HS-27A (cell line): ENCODE data around the gene TTLL8.

Source experiments
- DNase-seq: peaks from one replicate; pipeline ENCODE4 v3.0.0-alpha.2; 2012; ENCODE audit warnings: low read depth, missing footprints

TTLL8 gene

DNA sequence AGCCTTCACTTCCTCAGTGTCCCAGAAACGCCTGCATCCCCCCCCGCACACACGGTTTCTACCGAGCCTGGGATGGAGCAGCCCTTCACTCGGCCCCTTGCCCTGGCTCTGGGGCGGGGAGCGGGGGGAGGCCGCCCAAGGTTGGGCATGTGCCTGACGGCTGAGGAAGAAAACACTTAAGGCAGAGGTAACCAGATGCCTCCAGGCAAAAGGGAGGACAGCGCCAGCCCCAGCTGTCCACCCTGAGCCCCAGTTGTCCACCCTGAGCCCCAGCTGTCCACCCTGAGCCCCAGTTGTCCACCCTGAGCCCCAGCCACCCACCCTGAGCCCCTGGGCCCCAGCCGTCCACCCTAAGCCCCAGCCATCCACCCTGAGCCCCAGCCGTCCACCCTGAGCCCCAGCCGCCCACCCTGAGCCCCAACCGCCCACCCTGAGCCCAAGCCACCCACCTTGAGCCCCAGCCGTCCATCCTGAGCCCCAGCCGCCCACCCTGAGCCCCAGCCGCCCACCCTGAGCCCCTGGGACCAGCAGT, 3.8 kb upstream of the TTLL8 start:
- DNase-seq = no peak

DNA sequence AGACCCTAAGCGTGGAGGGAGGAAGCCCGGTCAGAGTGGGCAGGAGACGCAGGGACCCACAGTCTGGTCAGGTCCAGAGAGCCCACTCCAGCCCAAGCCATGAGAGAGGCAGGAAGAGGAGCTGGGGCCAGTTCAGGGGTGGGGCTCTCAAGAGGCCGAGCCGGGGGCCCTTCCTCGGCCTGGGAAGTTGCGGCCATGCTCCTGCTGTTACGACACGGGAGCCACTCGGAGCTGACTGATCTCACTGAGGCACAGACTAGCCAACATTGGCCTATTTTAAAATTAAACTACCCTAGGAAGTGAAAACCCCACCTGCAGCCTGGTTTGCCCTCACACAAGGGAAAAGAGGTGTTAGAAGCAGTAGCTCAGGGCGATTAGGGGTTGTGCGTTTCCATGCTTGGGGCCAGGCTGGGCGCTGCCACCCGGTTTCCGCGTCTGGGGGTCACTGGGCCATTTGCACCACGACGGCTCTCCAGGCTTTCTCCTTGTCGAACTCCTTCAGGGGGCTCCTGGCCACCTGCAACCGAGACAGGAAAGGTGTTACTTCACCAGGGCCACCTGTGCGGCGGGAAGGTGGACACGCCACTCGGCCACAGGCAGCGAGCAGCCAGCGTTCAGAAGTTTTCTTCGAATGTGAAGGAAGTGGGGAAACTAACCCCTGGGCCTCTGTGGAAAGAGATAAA, 3.2 kb upstream of the TTLL8 start:
- no peak for DNase-seq

DNA sequence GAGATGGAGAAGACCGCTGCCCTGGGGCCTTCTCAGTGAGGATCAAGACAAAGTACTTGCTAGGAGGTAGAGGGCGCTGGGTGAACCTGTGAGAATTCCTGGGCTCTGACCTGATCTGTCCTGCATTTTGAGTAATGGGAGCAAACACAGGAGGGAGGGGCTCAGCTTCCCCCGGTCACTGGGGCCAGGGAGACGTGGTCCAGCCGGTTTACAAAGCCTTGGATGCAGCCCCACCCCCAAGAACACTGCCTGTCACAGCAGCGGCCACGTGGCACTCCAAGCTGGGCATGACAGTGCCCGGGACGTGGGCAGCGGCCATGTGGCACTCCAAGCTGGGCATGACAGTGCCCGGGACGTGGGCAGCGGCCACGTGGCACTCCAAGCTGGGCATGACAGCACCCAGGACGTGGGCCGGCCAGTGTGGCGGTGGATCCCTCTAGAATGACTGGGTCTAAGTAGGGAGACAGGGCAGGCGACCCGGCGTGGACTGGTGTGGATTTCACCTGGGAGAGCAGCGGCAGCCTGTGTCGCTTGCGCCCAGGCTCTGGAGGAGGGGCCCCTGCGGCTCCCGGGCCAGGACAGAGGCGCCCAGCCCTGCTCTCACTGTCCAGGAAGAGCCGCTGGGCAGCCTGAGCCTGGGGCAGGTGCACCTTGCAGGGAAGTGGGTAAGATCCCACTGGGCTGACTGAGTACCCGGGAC, 2.5 kb upstream of the TTLL8 start:
- DNase-seq = no peak

DNA sequence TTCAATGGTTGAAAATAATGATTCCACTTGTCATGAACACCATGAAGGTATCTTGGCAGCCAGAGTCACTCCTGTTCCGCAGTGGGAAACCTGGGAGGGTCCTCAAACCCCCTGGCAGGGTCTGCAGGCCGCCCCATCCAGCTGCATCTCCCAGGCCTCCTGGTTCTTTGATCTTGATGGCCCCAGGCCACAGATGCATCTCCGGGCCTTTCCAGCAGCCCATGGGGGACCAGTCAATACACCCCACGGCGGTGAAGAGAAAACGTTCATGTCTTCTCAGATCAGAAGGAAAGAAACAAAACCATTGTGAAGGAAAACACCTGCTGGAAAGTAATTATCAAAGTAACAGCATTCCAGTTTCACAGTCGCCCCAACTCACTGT, 1.8 kb upstream of the TTLL8 start:
- no peak for DNase-seq

DNA sequence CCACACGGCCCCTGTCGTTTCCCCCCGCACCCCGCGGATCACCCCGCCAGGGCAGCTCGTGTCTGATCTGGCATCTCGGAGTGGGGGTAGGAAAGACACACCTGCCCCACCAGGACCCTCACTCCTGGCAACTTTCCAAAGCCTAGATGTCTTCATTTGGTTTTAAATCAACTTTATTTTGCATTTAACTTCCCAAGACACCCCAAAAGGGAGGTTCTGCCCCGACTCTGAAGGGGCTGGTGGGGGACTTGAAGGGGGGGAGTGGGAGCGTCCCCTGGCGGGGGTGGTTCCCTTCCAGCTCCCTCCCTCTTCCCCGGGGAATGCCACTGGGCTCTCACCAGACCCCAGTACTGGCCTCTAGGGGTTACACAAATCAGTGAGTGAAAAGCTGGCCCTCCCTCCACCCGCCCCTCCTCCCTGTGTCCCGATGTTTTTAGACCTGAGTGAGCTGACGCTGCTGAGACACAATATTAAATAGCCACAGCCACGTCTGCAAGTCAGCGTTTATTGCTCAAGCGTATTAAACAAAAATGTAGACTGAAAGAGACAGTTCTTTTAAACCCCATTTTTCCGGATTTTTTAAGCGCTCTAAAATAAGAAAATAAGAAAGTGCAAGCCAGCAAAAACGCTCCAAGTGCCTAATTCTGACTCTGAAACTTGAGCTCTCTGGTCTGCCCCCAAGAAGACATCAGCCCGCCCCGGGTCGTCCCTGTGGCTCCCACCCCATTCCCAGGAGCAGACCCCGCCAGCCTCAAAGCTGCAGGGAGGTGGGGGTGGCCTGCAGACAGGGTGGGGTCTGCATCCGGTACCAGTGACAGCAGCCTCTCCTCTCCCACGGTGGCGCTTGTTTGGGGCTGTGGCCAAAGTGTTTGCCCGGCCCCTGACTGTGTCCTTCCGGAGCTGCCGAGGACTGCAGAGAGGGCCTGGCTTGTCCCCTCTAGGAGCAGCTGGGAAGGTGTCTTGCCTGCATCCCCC, 1.1 kb upstream of the TTLL8 start:
- no peak for DNase-seq

DNA sequence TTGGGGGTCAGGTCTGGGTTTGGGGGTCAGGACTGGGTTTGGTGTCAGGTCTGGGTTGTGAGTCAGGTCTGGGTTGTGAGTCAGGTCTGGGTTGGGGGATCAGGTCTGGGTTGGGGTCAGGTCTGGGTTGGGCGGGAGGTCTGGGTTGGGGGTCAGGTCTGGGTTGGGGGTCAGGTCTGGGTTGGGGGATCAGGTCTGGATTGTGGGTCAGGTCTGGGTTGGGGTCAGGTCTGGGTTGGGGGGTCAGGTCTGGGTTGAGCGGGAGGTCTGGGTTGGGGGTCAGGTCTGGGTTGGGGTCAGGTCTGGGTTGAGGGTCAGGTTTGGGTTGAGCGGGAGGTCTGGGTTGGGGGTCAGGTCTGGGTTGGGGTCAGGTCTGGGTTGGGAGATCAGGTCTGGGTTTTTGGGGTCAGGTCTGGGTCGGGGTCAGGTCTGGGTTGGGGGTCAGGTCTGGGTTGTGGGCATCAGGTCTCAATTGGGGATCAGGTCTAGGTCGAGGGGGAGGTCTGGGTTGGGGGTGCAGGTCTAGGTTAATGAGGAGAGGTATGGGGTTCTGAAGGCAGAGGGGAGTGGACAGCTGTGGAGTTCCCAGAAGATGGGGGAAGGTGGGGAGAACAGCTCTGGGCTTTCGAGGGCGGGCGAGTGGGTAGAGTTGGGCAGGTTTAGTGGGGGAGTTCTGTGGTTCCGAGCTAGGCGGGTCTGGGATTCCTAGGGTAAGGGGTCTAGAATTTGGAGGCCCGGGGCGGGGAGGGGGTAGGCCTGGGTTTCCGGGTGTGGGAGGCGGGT, 629 bp downstream of the TTLL8 start:
- DNase-seq = no peak

DNA sequence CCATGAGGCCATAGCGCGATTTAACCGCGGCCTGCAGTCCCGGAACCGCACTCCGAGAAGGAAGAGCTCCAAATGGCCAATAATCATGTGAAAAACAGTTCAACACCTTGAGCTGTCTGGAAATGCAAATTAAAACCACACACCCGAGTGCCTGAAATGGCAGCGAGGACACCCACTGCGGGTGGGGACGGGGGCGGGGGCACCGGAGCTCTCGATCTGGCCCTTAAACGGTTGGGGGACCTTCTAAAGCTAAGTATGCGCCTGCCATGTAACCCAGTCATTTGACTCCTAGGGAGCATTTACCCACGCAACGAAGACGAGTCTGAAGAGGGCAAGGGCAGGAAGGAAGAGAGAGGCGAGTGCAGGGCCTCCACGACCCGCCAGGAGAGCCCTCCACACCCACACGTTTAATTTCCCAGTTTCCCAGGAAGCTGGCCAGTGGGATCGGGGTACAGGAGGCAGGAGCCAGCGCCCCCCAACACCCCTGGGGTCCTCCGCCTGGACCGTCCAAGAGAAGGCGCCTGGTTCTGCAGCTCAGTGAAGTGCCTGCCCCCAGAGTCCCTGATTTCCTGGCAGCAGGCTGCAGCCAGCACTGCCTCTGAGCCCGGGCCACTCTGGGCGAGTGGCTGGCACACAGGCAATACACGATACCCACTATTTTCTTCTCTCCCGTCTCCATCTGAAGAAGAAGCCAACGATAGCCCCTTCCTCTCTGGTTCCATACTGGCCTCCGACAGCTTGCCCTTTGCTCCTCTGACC, 1.7 kb downstream of the TTLL8 start:
- no peak for DNase-seq

DNA sequence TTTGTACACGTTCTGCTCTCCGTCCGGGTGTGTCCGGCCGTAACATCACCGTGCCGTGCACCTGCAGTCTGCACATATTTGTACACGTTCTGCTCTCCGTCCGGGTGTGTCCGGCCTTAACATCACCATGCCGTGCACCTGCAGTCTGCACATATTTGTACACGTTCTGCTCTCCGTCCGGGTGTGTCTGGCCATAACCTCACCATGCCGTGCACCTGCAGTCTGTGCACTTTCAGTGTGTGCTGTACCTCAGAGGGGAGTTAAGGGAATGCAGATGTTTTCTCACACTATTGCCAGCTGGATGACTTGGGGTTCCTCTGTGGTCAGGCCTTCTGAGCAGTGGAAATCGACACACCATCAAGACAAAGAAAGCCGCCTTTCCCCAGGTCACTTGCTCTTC, 4.2 kb downstream of the TTLL8 start:
- no peak for DNase-seq

DNA sequence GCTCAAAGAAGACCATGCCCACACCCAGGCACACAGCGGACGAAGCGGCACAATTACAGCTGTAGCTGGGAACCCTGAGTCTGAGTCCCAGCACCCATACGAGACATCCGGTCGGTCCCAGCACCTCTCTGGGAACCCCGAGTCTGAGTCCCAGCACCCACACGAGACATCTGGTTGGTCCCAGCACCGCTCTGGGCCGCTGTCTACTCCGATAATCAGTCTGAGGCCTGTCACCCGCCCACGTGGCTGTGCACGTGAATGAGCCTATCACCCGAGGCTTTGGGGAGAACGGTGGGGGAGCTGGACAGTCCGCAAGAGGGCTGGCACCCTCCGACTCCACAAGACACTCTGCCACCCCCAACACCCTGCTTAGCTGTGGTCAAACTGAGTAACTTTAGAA, 6.2 kb downstream of the TTLL8 start:
- no peak for DNase-seq

DNA sequence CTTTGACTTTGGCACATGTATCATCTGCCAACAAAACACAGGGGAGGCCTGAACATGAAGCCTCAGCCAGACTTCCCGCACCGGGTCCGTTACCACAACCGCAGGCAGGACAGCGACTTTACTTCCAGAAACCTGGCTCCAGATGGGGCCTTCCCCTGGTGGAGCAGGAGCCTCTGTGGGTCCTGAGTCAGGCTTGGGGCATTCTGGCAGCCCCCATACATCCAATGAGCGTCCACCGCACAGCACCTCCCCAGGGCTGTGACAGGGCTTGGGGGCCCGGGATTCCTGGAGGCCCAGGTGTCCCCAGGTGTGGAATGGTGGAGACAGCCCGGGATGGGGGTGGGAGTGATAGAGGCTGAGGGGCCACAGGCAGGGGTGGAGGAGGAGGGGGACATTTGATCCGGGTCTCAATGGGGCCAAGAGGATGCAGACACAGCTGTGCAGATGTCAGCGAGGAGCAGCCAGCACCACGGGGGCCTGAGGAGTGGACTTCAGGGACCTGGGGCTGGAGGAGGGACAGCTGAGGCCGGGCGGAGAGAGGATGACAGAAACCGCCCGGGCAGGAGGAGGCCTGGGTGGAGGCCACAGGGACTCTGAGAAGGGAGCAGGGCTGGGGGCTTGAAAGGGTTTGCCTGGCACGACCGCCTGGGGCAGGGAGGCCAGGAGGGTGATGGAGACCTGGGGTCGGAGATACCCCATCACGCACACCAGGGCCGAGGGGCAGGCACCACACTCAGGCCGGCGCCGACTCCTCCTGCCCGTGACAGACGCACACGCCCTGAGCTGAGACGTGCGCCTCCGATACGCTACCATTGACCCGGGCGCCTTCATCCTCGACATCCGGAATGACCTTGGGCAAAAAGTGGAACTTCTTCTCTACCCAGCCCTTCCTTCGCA, 8.6 kb downstream of the TTLL8 start:
- DNase-seq = no peak

DNA sequence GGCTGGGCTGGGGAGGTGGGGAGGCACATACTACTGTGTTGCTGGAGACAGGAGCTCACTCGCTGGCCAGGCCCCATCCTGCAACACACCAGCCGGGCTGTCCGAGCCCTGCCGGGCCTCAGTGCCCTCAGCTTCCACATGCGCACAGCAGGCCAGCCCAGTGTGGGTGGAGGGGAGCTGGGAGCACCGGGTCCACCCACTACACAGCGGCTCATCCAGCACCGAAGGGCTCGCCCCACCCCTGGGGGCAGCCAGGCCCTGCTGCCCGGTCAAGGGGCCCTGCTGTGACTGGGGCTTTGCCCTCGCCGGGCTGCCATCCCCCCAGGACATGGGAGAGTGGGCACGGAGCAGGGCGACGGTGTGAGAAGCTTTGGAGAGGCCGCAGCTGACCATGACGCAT, 9.3 kb downstream of the TTLL8 start:
- no peak for DNase-seq

DNA sequence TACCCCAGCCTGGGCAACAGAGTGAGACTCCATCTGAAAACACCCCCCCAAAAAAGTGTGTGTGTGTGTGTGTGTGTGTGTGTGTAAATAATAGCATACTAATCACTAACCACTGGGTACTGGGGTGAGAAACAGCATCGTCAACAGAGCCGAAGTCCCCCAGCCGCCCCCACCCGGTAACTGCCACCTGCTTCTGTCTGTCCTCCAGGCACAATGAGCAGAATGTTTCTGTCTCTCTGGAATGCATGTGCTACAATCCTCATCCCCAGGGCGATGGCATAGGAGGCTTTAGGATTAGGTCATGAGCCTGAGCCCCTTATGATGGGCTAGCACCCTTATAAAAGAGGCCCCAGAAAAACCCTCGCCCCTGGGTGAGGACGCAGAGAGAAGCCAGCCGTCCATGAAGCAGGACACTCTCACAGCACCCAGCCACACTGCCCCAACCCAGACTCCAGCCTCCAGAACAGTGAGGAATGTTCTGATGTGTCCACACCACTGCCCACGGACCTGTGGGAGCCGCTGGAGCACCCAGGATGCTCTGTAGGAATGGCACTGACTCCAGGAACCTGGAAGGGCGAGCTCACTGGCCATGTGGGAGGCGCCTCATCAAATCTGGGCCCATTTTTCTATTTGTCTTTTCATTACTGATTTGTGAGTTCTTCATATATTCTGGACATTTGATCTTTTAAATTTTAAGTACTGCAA, 9.9 kb downstream of the TTLL8 start:
- no peak for DNase-seq

DNA sequence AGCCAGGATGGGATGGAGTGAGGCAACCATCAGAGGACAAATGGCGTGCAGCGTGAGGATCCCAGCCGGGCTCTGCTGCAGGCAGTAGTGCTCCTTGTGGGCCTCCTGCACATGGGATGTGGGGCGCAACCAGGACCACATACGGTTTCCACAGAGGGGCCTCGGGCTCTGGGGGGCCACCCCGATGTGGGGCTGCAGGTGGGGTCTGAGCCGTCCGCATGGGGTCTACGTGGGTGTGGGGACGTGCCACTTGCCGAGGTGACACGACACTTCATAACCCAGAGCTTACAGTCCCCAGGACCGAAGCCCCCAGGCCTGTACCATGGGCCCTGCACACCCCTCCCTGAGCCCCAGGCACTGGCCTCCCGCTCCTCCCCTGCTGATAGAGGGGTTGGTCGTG, 10.8 kb downstream of the TTLL8 start:
- no peak for DNase-seq

DNA sequence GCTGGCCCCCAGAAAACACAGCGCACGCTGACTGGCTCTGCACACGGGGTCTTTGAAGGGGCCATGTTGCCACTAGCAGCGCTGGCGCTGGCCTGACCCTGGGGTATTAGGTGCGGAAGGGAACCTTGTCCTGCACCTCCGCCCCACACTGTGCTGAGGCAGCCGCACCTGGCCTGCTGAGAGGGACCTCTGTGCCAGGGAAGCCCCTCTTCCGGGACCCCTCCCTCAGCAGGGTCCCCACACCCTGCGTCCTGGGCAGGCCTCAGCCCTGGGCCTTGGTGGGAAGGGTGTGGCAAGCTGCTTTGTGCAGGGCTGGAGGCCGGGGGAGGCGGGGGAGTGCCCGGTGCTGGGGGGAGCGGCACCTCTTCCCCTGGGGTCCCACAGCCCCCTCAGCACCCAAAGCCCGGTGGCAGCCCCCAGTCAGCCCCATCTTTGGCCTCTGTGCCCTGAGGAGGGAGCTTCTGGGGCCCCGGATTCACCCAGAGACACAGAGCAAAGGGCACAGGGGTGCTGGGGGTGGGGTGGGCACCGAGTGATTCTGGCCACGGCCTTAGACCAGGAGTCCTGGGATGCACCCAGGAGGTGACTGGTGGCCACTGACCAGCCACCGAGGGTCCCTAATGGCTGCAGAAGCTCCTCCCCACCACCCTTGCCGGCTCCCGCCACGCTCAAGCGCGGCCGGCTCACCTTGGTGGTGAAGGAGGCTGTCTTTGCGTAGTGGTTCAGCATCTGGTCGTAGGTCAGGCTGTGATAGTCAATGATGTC, 11.4 kb downstream of the TTLL8 start:
- DNase-seq = no peak

DNA sequence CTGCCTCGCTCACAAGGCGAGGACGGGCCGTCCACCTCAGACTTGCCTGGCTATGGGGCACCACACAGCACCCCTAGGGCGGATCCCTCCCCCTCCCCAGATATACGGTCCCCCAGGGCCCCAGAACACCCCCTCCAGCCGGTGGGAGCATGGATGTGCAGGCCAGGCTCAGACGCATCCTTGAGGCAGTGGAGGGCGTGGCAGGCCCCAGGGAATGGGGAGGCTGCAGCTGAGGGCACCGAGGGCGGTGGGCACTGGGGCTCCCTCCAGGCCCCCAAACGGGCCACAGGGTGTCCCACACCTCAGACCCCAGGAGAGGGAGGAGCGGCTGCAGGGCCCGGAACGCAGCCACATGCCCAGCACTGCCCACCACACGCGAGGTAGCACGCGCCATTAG, 12.1 kb downstream of the TTLL8 start:
- DNase-seq = no peak

DNA sequence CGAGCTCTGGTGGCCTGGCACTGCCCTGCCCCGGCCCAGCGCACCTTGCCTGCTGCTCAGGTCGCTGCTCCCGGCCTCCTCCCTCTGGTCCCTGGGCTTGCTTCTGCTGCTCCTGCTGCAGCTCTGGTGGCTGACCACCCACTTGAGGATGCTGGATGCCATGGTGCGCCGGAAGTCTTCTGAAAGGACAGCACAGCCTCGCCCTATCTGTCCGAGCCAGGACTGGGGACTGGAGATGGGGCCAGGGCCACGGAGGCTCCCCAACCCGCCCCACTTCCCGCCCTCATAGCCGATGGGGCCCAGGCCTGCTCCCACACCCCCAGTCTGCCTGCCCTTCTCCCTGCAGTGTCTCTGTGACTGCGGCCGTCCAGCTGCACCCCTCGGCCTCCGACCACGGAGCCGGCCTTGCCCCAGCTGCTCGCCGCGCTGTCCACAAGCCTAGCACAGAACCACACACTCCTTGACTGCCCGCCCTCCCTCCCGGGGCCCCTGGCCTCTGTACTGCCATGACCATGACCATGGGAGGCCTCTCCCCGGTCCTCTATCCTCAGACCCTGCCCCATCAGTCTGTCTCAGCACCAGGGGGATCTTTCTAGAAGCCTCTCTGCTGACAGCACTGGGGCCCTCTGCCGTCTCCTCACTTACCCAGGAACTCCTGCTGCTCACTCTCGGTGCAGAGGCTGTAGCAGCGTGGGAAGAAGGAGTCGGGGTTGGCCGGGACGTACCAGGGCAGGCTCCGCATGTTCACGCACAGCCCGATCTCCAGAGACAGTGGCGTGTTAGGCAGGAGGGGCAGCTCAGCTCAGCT, 12.7 kb downstream of the TTLL8 start:
- no peak for DNase-seq

DNA sequence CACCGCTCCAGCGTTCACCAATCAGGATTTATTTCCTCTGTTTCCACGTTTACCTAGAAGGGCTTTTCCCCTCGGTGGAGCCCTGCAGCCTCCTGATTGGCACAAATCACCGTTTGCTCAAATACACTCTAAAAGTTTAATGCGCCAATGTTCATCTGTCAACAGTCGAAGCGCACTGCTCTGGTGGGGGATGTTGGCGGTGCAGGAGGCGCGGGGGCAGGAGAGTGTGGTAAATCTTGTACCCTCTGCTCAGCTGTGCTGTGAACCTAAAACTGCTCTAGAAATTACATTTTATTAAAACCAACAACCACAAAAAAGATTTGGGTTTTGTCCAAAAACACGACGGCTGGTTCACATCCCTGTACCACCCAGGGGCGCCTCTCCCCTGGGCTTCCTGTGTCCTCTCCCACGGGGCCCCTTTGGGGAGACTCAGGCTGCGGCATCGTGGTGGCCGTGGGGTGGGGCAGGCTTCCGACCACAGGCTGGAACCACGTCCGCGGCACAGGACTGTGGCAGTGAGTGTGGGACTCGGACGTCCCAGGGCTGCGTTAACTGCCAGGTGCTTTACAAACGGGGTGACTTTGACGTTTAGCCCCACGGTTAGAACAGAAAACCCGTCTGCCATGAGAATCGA, 13.5 kb downstream of the TTLL8 start:
- DNase-seq = no peak
